ENCODE results near the gene AGAP2.
"Not testable (repeated sequence)": the region's sequence is repeated elsewhere in the genome, so short reads cannot be mapped to it uniquely, and the experiment has no call there.

AGAP2 gene

GRCh38 chr12:57722716-57723629 lies 15.6 kb downstream of the AGAP2 start:
- no peak for DNase-seq (ENCODE audit: low read depth)

- not testable (repeated sequence) for DNase-seq (ENCODE audit: low read depth)
Measured at GRCh38 chr12:57721846-57722608, 16.5 kb downstream of the AGAP2 start.

DNA sequence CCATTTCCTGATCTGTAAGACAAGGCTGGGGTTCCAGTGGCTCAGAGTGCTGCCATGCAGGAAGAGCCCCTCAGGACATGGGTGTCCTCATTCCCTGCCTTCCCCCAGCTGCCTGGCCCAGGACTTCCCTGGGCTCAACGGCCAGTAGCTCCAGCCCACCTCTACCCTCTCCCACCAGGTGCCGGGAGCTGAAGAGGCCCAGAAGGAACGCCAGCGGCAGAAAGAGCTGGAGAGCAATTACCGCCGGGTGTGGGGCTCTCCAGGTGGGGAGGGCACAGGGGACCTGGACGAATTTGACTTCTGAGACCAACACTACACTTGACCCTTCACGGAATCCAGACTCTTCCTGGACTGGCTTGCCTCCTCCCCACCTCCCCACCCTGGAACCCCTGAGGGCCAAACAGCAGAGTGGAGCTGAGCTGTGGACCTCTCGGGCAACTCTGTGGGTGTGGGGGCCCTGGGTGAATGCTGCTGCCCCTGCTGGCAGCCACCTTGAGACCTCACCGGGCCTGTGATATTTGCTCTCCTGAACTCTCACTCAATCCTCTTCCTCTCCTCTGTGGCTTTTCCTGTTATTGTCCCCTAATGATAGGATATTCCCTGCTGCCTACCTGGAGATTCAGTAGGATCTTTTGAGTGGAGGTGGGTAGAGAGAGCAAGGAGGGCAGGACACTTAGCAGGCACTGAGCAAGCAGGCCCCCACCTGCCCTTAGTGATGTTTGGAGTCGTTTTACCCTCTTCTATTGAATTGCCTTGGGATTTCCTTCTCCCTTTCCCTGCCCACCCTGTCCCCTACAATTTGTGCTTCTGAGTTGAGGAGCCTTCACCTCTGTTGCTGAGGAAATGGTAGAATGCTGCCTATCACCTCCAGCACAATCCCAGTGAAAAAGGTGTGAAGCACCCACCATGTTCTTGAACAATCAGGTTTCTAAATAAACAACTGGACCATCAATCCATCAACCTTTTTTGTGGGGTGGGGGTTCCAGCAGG lies 17.6 kb downstream of the AGAP2 start:
- no peak for DNase-seq (ENCODE audit: low read depth)

DNA sequence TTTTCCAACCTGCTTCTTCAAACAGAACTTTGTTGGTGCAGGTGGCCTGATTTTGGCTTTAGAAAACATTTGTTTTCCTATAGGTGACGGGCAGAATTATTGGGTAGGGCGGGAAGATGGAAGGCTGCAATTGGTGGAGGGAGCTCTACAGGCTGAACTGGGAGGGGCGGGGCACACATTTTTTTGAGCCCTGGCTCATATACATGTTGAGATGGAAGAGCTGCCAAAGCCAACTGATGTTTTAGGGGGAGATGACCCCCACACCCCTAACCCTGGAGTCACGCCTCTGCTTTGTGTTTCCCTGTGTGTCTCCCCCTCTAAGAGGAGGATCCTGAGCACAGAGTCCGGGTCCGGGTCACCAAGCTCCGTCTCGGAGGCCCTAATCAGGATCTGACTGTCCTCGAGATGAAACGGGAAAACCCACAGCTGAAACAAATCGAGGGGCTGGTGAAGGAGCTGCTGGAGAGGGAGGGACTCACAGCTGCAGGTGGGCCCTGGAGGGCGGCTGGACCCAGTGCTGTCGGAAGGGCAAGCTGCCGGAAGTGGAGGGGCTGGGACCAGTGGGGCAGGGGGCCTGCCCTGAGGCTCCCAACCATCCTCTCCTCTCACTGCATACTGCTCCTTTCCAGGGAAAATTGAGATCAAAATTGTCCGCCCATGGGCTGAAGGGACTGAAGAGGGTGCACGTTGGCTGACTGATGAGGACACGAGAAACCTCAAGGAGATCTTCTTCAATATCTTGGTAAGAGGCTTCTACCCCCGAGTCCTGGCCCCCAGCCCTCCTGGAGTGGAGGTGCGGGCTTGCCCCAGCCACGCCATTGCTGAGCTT lies 18.6 kb downstream of the AGAP2 start:
- no peak for DNase-seq (ENCODE audit: low read depth)

GRCh38 chr12:57718641-57719528 lies 19.7 kb downstream of the AGAP2 start:
- no peak for DNase-seq (ENCODE audit: low read depth)

DNA sequence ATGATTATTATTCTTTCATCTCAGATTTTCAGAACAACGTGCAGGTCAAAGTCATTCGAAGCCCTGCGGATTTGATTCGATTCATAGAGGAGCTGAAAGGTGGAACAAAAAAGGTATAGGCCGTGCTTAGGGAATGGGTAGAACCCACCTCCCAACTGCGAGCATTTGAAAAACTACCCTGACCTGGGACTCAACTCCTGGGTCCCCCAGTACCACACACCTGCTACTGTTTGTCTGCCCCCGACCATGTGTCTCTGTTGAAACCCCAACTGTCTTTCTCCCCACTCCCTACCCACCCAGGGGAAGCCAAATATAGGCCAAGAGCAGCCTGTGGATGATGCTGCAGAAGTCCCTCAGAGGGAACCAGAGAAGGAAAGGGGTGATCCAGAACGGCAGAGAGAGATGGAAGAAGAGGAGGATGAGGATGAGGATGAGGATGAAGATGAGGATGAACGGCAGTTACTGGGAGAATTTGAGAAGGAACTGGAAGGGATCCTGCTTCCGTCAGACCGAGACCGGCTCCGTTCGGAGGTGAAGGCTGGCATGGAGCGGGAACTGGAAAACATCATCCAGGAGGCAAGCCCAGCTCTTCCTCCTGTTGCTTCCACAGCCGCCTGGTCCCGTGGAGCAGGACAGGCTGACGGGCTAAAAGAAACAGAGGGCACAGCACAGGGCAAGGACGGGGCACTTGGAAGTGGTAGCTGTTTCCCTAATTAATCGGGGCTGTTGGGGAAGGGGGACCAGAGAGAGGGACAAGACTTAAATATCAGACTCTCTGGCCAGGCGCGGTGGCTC lies 20.5 kb downstream of the AGAP2 start:
- DNase-seq (ENCODE audit: low read depth) = no peak

- DNase-seq (ENCODE audit: low read depth) = no peak
Measured at GRCh38 chr12:57717131-57717530, 21.4 kb downstream of the AGAP2 start.

DNA sequence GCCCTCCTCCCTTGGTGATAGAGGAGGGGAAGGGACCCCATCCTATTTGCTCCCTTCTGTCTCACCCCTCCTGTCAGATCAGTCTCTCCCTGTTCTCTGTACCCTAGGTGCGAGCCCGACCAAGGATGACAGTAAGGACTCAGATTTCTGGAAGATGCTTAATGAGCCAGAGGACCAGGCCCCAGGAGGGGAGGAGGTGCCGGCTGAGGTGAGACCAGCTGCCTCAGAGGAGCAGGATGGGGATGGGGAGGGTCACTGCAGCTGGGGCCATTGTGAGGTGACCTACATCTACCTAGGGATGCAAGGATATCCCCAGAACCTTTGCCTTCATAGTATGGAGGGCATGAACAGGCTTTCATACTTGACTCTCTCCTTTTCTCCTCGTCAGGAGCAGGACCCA lies 22.2 kb downstream of the AGAP2 start:
- DNase-seq (ENCODE audit: low read depth) = no peak

GRCh38 chr12:57715786-57716185 lies 22.8 kb downstream of the AGAP2 start:
- DNase-seq (ENCODE audit: low read depth) = no peak

- DNase-seq (ENCODE audit: low read depth) = not testable (repeated sequence)
Measured at GRCh38 chr12:57715036-57715748, 23.4 kb downstream of the AGAP2 start.

- DNase-seq (ENCODE audit: low read depth) = no peak
Measured at GRCh38 chr12:57713209-57713608, 25.3 kb downstream of the AGAP2 start.

- no peak for DNase-seq (ENCODE audit: low read depth)
Measured at GRCh38 chr12:57712701-57713100, 25.8 kb downstream of the AGAP2 start.

GRCh38 chr12:57708296-57708695 lies 30.2 kb downstream of the AGAP2 start:
- no peak for DNase-seq (ENCODE audit: low read depth)

- no peak for DNase-seq (ENCODE audit: low read depth)
Measured at GRCh38 chr12:57707250-57707649, 31.3 kb downstream of the AGAP2 start.

DNA sequence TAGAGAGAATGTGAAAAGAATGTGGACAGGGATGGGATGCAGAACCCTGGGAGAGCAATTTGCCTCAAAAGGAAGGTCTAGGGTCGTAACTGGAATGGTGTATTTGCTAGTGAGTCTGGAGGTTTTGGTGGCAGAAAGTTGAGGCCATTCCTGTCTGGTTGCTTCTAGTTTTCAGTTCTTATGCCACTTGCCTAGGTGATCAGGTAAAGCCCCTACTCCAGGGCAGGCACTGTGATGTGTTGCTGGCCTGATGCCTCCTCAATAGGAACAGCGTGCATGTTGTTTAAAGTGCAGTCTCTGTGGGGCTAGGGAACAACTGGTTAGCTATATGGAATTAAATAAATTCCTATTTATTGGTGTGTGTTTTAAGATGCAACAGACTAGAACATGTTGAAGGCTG lies 38.2 kb downstream of the AGAP2 start:
- no peak for DNase-seq (ENCODE audit: low read depth)

DNA sequence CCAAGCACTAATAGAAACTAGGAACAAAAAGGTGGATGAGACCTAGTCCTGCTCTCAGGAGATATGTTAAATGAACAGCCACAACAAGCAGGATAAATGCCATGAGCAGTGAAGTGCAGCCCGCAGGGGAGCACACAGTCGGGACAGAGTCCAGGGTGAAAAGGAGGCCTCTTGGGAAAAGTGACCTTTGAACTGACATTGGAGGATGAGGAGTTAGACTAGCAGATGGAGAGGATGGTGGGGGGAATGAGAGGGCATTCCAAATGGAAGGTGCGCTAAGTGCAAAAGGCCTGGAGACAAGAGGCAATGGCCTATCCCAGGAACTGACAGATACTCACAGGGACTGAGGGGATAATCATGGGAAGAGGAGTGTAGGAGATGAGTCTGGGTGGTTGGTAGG lies 40.1 kb downstream of the AGAP2 start:
- DNase-seq (ENCODE audit: low read depth) = no peak

GRCh38 chr12:57697076-57697475 lies 41.5 kb downstream of the AGAP2 start:
- DNase-seq (ENCODE audit: low read depth) = no peak

GRCh38 chr12:57695770-57696432 lies 42.6 kb downstream of the AGAP2 start:
- no peak for DNase-seq (ENCODE audit: low read depth)
